HEK293T (cell line): ENCODE data around the gene SIRPD.

ENCODE experiments used
- ARNT ChIP-seq: fragments of 450-650 bp; IDR thresholded peaks from 2 replicates; pipeline ENCODE4 v1.6.1; 2017; ENCODE audit warnings: mild to moderate bottlenecking
- BHLHE40 ChIP-seq: fragments of 450-650 bp; IDR thresholded peaks from 2 replicates; pipeline ENCODE4 v1.6.1; 2016; ENCODE audit warnings: mild to moderate bottlenecking, moderate library complexity, borderline replicate concordance
- ELF4 ChIP-seq: fragments of 450-650 bp; IDR thresholded peaks from 2 replicates; pipeline ENCODE4 v1.6.1; 2017; ENCODE audit warnings: antibody characterized with exemption
- FOXA1 ChIP-seq: fragments of 450-650 bp; IDR thresholded peaks from 2 replicates; pipeline ENCODE4 v1.6.1; 2016; ENCODE audit warnings: mild to moderate bottlenecking
- FOXK2 ChIP-seq: fragments of 450-650 bp; IDR thresholded peaks from 2 replicates; pipeline ENCODE4 v1.6.1; 2016; ENCODE audit warnings: mild to moderate bottlenecking
- FOXM1 ChIP-seq: fragments of 450-650 bp; IDR thresholded peaks from 2 replicates; pipeline ENCODE4 v1.6.1; 2017; ENCODE audit warnings: mild to moderate bottlenecking, borderline replicate concordance
- LEF1 ChIP-seq: fragments of 450-650 bp; IDR thresholded peaks from 2 replicates; pipeline ENCODE4 v1.6.1; 2017; ENCODE audit warnings: mild to moderate bottlenecking, borderline replicate concordance
- NFRKB ChIP-seq: fragments of 450-650 bp; IDR thresholded peaks from 2 replicates; pipeline ENCODE4 v1.6.1; 2016; ENCODE audit warnings: mild to moderate bottlenecking, moderate library complexity
- SP1 ChIP-seq: fragments of 450-650 bp; IDR thresholded peaks from 2 replicates; pipeline ENCODE4 v1.6.1; 2017
- SUZ12 ChIP-seq: fragments of 450-650 bp; IDR thresholded peaks from 2 replicates; pipeline ENCODE4 v1.6.1; 2016; ENCODE audit warnings: mild to moderate bottlenecking
- ZNF384 ChIP-seq: fragments of 450-650 bp; IDR thresholded peaks from 2 replicates; pipeline ENCODE4 v1.6.1; 2016

DNA sequence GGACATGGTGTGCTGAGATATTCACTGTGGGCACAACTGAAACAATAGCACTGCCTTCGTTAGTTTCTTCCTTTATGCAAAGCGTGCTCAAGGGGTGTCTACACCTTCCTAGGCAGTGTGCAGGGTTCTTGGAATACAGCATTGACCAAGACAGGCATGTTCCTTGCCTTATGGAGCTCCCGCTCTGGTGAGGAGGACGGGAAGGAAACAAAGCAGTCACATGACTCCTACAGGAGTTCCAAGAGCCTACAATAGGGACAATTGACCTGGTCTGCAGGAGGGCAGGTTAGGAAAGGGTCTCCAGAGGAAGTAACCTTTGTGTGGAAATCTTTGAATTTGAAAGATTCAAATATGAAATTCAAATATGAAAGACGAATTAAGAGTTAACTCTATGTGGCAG, 40.5 kb downstream of the SIRPD start:
- TF ChIP-seq SUZ12: no peak
- no peak for TF ChIP-seq ZNF384
- TF ChIP-seq BHLHE40: no peak
- TF ChIP-seq ELF4: no peak
- no peak for TF ChIP-seq NFRKB
- TF ChIP-seq LEF1: no peak
- no peak for TF ChIP-seq FOXA1
- no peak for TF ChIP-seq FOXM1
- no peak for TF ChIP-seq FOXK2
- no peak for TF ChIP-seq SP1
- TF ChIP-seq ARNT: no peak
